ENCODE measurements around the gene SCYGR5. TPM values are rescaled to one million over a fixed set of nuclear protein-coding genes. Genes with fewer than 3 reads are reported as not detected.

The SCYGR5 gene
- total and polyA plus RNA-seq, 4 donors, result not detected

GRCh38 chr2:227703280-227703732 is 36.7 kb downstream of the SCYGR5 start:
- Histone ChIP-seq H3K9me3 (ENCODE audit: control insufficient read depth in 4 of 4, low read length in 3 of 4) (no peaks in the 10 kb centered on the region), H3K4me1 (ENCODE audit: control insufficient read depth in 4 of 4, insufficient read depth in 4 of 4, low read length in 3 of 4) (peaks cover 0 to 55% (median 43%) of the 10 kb centered on the region in 4 donors), H3K4me3 (ENCODE audit: low read depth in 1 of 3, low read length in 3 of 3) (peak overlapping the region in 2 of 3 donors; percentile 7 to 23), H3K27me3 (ENCODE audit: control insufficient read depth in 4 of 4, insufficient read depth in 4 of 4, low read length in 3 of 4) (no peaks in the 10 kb centered on the region), H3K9ac (ENCODE audit: low read depth in 1 of 2, low read length in 2 of 2) (no peak overlapping the region), H3K27ac (ENCODE audit: low read depth in 1 of 2, low read length in 2 of 2) (peak overlapping the region; percentile 62 to 83), H3K36me3 (ENCODE audit: control insufficient read depth in 4 of 4, insufficient read depth in 3 of 4, low read depth in 1 of 4, low read length in 3 of 4) (peaks cover 4 to 19% (median 9%) of the 10 kb centered on the region in 4 donors)
- WGBS, result 27% methylated on average over 4 of the region's 4 CpGs
- no peak for DNase-seq (ENCODE audit: low spot score)
- TF ChIP-seq FOXA2 (IDR thresholded peaks at IDR 0.05) (peak; percentile 98), RAD21 (IDR thresholded peaks at IDR 0.05) (peak in 1 of 2 donors; percentile 51), HNF4G (IDR thresholded peaks at IDR 0.05) (peak; percentile 77), GABPA (IDR thresholded peaks at IDR 0.05 in 1 of 2, conservative IDR thresholded peaks at IDR 0.05 in 1 of 2) (no peak), HNF4A (conservative IDR thresholded peaks at IDR 0.05) (peak; percentile 87 to 91), FOXA1 (IDR thresholded peaks at IDR 0.05) (peak; percentile 95), NR2F2 (IDR thresholded peaks at IDR 0.05) (no peak), RXRA (IDR thresholded peaks at IDR 0.05) (peak; percentile 88 to 91), REST (IDR thresholded peaks at IDR 0.05) (peak; percentile 27), YY1 (IDR thresholded peaks at IDR 0.05) (peak; percentile 38), MAX (IDR thresholded peaks at IDR 0.05) (peak; percentile 37), TAF1 (conservative IDR thresholded peaks at IDR 0.05) (no peak), JUND (IDR thresholded peaks at IDR 0.05) (peak; percentile 90 to 96), CTCF (IDR thresholded peaks at IDR 0.05; ENCODE audit: low read depth, low read length, missing input control) (no peak), ZBTB33 (IDR thresholded peaks at IDR 0.05) (peak; percentile 68), ATF3 (IDR thresholded peaks at IDR 0.05) (peak; percentile 91), EGR1 (IDR thresholded peaks at IDR 0.05; ENCODE audit: low read depth in 2 of 2) (no peak), SP1 (IDR thresholded peaks at IDR 0.05) (peak; percentile 89)
